Prostate gland (tissue), 2 donors: ENCODE data around the gene ASB6. TPM values are rescaled to one million over a fixed set of nuclear protein-coding genes. Genes with fewer than 3 reads are reported as not detected.
"Not testable (repeated sequence)": the region's sequence is repeated elsewhere in the genome, so short reads cannot be mapped to it uniquely, and the experiment has no call there.

Experiments used
- DNase-seq: peaks from one replicate; pipeline ENCODE4 v3.0.0-alpha.2; 2019; ENCODE audit warnings: low spot score
- H3K27ac ChIP-seq, 2 donors: fragments of 200-600 bp; sonication (generic); 2 replicates each; pipeline ENCODE4 v1.5.1; 2017 to 2019
- H3K27me3 ChIP-seq: fragments of 200-600 bp; sonication (generic); replicated peaks from 2 replicates; pipeline ENCODE4 v1.5.1; 2019; ENCODE audit not compliant: insufficient read depth
- H3K36me3 ChIP-seq, 2 donors: fragments of 200-600 bp; sonication (generic); 1 replicate in 1 of 2; 2 replicates in 1 of 2; pipeline versions ENCODE4 v1.5.1 to v1.8.1; 2017 to 2019
- H3K4me1 ChIP-seq: fragments of 200-600 bp; sonication (generic); replicated peaks from 2 replicates; pipeline ENCODE4 v1.5.1; 2019
- H3K4me3 ChIP-seq, 2 donors: fragments of 200-600 bp; sonication (generic); 2 replicates each; pipeline ENCODE4 v1.5.1; 2017 to 2019
- H3K9me3 ChIP-seq: fragments of 200-600 bp; sonication (generic); 2 replicates; pipeline ENCODE4 v1.5.1; 2017
- POLR2A ChIP-seq: fragments of 450-650 bp; IDR thresholded peaks from one replicate; pipeline ENCODE4 v1.6.1; 2016; ENCODE audit warnings: antibody characterized with exemption, mild to moderate bottlenecking
- POLR2AphosphoS5 ChIP-seq: sonication (generic); formaldehyde crosslinking; IDR thresholded peaks from one replicate; pipeline ENCODE4 v1.6.1; 2017; ENCODE audit warnings: antibody characterized with exemption
- WGBS: methylation state at CpG from one replicate; pipeline ENCODE4 v1.1.5; 2018; 5-methylcytosine and 5-hydroxymethylcytosine counted together
- intact Hi-C: fragments of 100-400 bp; cut with DNase I; formaldehyde crosslinking; loops from one replicate; pipeline ENCODE4 v1.14.2; 2022
- total RNA-seq, 2 donors: library from RNA; depleted of rRNA; stranded (reverse); fragments of >200 nt; gene quantifications; one replicate each; pipeline ENCODE4 v1.1.0, GENCODE V29; 2016
- TF ChIP-seq, protein P1 (sequence below), 4 experiments: fragments of 200-600 bp in 2 of 4; fragments of 450-650 bp in 2 of 4; sonication (generic) in 2 of 4; IDR thresholded peaks; 1 replicate in 3 of 4; 2 replicates in 1 of 4; pipeline ENCODE4 v1.5.1; 2016 to 2019; ENCODE audit warnings: antibody characterized with exemption in 4 of 4, mild to moderate bottlenecking in 2 of 4, moderate library complexity in 2 of 4

Gene ASB6
- total RNA-seq, 2 donors from 2014 or later: 25.2 to 50.3 TPM

DNA sequence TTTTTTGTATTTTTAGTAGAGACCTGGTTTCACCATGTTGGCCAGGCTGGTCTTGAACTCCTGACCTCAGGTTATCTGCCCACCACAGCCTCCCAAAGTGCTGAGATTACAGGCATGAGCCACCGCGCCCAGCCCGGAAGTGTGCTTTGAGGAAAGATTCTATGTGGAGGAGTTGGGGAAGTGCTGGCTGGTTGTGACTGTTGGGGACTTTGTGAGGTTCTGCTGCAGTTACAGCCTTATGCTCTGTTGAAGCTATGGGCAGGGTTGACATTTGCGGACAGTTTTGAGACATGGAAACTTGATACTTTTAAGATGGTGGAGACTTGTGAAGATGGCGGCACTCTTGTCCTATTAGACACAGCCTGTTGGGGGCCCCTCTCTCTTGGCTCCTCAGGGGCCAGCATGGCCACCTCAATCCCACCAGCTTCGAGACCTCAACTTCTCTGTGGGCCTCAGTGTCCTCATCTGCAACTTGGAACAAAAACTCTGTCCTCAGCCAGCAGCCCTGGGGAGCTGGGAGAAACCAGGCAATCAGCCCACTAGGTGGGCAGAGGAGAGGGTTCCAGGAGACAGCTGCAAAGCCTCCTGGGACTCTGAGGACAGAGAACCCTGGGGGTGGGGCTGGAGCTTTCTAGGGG is 45.9 kb downstream of the ASB6 start:
- intact Hi-C loops: loop anchor here (5.0 kb wide), 3 partner anchors 39 to 114 kb away; no protein-coding TSS in a partner anchor
- Histone ChIP-seq H3K9me3 (no peaks in the 10 kb centered on the region), H3K27ac (peak overlapping the region; percentile 80 to 93), H3K27me3 (no peaks in the 10 kb centered on the region), H3K36me3 (no peaks in the 10 kb centered on the region), H3K4me3 (no peak overlapping the region), H3K4me1 (peaks cover 9% of the 10 kb centered on the region)
- no peak for DNase-seq
- 84% methylated on average over 6 of the region's 6 CpGs for WGBS
- no peak for TF ChIP-seq POLR2AphosphoS5
- TF ChIP-seq POLR2A: no peak
- TF ChIP-seq, protein P1, sequence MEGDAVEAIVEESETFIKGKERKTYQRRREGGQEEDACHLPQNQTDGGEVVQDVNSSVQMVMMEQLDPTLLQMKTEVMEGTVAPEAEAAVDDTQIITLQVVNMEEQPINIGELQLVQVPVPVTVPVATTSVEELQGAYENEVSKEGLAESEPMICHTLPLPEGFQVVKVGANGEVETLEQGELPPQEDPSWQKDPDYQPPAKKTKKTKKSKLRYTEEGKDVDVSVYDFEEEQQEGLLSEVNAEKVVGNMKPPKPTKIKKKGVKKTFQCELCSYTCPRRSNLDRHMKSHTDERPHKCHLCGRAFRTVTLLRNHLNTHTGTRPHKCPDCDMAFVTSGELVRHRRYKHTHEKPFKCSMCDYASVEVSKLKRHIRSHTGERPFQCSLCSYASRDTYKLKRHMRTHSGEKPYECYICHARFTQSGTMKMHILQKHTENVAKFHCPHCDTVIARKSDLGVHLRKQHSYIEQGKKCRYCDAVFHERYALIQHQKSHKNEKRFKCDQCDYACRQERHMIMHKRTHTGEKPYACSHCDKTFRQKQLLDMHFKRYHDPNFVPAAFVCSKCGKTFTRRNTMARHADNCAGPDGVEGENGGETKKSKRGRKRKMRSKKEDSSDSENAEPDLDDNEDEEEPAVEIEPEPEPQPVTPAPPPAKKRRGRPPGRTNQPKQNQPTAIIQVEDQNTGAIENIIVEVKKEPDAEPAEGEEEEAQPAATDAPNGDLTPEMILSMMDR (IDR thresholded peaks at IDR 0.05): no peak

DNA sequence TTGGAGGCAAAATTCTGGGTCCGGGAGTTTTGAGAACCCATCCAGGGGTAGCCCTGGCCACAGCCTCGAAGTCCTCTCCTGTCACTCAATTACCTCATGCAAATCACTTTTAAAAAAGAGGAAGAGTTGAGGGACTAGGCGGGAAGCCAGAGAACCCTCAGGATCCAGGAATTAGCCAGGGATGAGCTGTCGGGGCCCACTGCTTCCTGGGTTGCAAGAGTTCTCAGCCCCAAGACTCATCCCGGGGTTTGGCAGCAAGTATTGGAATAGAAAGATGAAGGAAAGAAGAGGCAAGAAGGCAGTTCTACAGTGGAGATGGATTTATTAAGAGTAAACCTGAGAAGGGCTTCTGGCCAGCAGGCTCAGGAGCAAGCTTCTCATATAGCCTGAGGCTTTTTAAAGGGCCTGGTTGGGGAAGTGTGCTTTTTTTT is 46.6 kb downstream of the ASB6 start:
- 32% methylated on average over 5 of the region's 5 CpGs for WGBS
- Histone ChIP-seq H3K4me3 (no peak overlapping the region), H3K27me3 (no peaks in the 10 kb centered on the region), H3K4me1 (peaks cover 9% of the 10 kb centered on the region), H3K9me3 (no peaks in the 10 kb centered on the region), H3K36me3 (no peaks in the 10 kb centered on the region), H3K27ac (peak overlapping the region; percentile 80 to 93)
- no peak for TF ChIP-seq POLR2A
- no peak for TF ChIP-seq POLR2AphosphoS5
- TF ChIP-seq, protein P1 (IDR thresholded peaks at IDR 0.05): no peak
- DNase-seq: peak; percentile 51
- intact Hi-C loops: loop anchor here (5.0 kb wide), 3 partner anchors 38 to 113 kb away; no protein-coding TSS in a partner anchor

DNA sequence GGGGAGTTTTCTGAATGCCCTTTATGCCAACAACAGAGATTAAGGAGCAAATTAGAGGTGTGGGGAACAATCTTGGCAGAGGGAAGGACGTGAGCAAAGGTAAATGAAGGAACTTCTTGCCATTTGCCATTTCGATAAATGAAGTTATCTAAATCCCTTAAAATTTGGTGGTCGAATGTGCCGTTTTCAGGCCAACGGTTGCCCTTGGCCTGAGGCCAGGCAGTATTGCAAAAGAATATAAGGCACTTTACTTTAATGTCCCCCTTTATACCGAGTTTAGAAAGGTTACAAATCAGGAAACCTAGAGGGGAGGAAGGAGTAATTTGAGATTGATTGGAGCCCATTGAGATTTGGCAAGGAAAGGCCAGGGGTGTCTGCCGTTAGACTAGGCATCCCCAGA is 47.3 kb downstream of the ASB6 start:
- H3K27ac ChIP-seq: peak overlapping the region in 1 of 2 donors; percentile 93
- H3K27me3 ChIP-seq: no peaks in the 10 kb centered on the region
- H3K4me1 ChIP-seq: peaks cover 9% of the 10 kb centered on the region
- intact Hi-C loops: loop anchor here (5.0 kb wide), 3 partner anchors 37 to 112 kb away; no protein-coding TSS in a partner anchor
- TF ChIP-seq POLR2AphosphoS5: no peak
- TF ChIP-seq, protein P1 (IDR thresholded peaks at IDR 0.05): no peak
- no peak for TF ChIP-seq POLR2A
- H3K4me3 ChIP-seq: no peak overlapping the region
- H3K9me3 ChIP-seq: no peaks in the 10 kb centered on the region
- no peaks in the 10 kb centered on the region for H3K36me3 ChIP-seq
- DNase-seq: no peak
- 52% methylated on average over 7 of the region's 7 CpGs for WGBS

DNA sequence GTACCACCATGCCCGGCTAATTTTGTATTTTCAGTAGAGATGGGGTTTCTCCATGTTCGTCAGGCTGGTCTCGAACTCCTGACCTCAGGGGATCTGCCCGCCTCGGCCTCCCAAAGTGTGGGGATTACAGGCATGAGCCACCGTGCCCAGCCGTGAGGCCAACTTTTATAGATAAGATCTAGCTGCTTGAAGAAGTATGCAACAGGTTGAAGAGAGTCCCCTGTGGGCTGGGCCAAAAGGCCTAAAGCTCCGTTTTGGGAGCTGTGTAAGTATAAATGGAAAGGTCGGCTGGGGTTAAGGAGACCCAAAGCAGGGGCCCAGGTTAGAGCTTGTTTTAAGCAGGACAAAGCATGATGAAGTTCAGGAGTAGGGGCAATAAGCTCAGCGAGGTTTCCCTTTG is 49.2 kb downstream of the ASB6 start:
- 60% methylated on average over 10 of the region's 10 CpGs for WGBS
- H3K9me3 ChIP-seq, H3K27me3 ChIP-seq, H3K4me1 ChIP-seq, H3K4me3 ChIP-seq, H3K27ac ChIP-seq, intact Hi-C loops, H3K36me3 ChIP-seq, DNase-seq: not testable (repeated sequence)

DNA sequence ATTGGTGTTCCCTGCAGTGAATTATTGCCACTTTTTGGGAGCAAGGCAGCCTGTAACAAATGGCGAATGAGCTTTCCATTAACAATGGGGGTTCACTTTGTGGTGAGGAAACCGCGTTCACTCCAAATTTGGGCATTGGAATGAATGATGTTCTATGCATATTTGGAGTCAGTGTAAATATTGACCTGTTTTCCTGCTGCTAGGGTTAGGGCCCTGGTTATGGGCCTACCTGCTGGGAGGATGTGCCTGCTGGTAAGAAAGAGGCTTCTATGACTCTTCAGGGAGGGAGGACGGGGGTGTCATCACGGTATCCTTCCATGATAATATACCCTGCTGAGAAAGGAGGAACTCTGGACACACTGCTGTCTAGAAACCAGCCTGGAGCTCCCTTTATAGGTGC is 50.0 kb downstream of the ASB6 start:
- Histone ChIP-seq H3K9me3 (no peaks in the 10 kb centered on the region), H3K27me3 (no peaks in the 10 kb centered on the region), H3K4me3 (no peak overlapping the region), H3K4me1 (no peaks in the 10 kb centered on the region), H3K36me3 (no peaks in the 10 kb centered on the region), H3K27ac (no peak overlapping the region)
- WGBS: 85% methylated on average over 5 of the region's 5 CpGs
- no peak for DNase-seq
- TF ChIP-seq POLR2A: no peak
- TF ChIP-seq POLR2AphosphoS5: no peak
- TF ChIP-seq, protein P1 (IDR thresholded peaks at IDR 0.05): no peak
- intact Hi-C loops: no loop called here
